ENCODE measurements around the gene GALK1. TPM values are rescaled to one million over a fixed set of nuclear protein-coding genes. Genes with fewer than 3 reads are reported as not detected.

GALK1 gene
- total and polyA plus RNA-seq, 2 of the 13 experiments (the other 11 are each of a cell fraction or from before 2014, with no cell fraction given), result 59.9 to 93.6 TPM

GRCh38 chr17:75783803-75784472 lies 18.9 kb upstream of the GALK1 start (continued):
- TF ChIP-seq ISL2 (CRISPR knock-in tag; IDR thresholded peaks at IDR 0.05), result 0 out of 2 replicates have a peak, but pooled peaks have one; percentile 34
- TF ChIP-seq ZNF660 (CRISPR knock-in tag; IDR thresholded peaks at IDR 0.05; ENCODE audit: borderline replicate concordance, low read depth), result no peak
- no peak for TF ChIP-seq GRHL1 (CRISPR knock-in tag; conservative IDR thresholded peaks at IDR 0.05)
- TF ChIP-seq PHF5A (CRISPR knock-in tag; IDR thresholded peaks at IDR 0.05; ENCODE audit: low read depth, unreplicated experiment), result no peak
- TF ChIP-seq CEBPZ (IDR thresholded peaks at IDR 0.05; ENCODE audit: low read length), result no peak
- no peak for TF ChIP-seq RBAK (CRISPR knock-in tag; IDR thresholded peaks at IDR 0.05)
- TF ChIP-seq XRCC5 (optimal IDR thresholded peaks at IDR 0.05; ENCODE audit: low read length), result no peak
- TF ChIP-seq ELF1 (CRISPR knock-in tag; IDR thresholded peaks at IDR 0.05), result no peak
- TF ChIP-seq ELF3 (CRISPR knock-in tag; IDR thresholded peaks at IDR 0.05), result no peak
- TF ChIP-seq NR1H2 (CRISPR knock-in tag; IDR thresholded peaks at IDR 0.05; ENCODE audit: borderline replicate concordance, low read depth), result no peak
- peak; percentile 89; the same call in 1 of the 2 replicates for TF ChIP-seq ZFP90 (CRISPR knock-in tag; IDR thresholded peaks at IDR 0.05; ENCODE audit: borderline replicate concordance)
- TF ChIP-seq MED1 (CRISPR knock-in tag; IDR thresholded peaks at IDR 0.05), result no peak; the same call in 1 of the 2 replicates
- 0 out of 2 replicates have a peak, but pooled peaks have one; percentile 61 for TF ChIP-seq ZBTB20 (CRISPR knock-in tag; IDR thresholded peaks at IDR 0.05; ENCODE audit: borderline replicate concordance, low read depth)
- TF ChIP-seq STAT6 (CRISPR knock-in tag; IDR thresholded peaks at IDR 0.05; ENCODE audit: borderline replicate concordance), result no peak
- no peak for TF ChIP-seq XBP1 (CRISPR knock-in tag; IDR thresholded peaks at IDR 0.05)
- TF ChIP-seq TFDP2 (CRISPR knock-in tag; IDR thresholded peaks at IDR 0.05), result 0 out of 2 replicates have a peak, but pooled peaks have one; percentile 12
- no peak for TF ChIP-seq ZUFSP (CRISPR knock-in tag; IDR thresholded peaks at IDR 0.05; ENCODE audit: borderline replicate concordance)
- TF ChIP-seq NFATC3 (CRISPR knock-in tag; IDR thresholded peaks at IDR 0.05), result no peak; the same call in 1 of the 2 replicates

Data from HepG2 (cell line).